Gastrocnemius medialis (tissue), 4 donors: ENCODE results near the gene SLC17A2. TPM values are rescaled to one million over a fixed set of nuclear protein-coding genes. Genes with fewer than 3 reads are reported as not detected.
"Not testable (repeated sequence)": the region's sequence is repeated elsewhere in the genome, so short reads cannot be mapped to it uniquely, and the experiment has no call there.

Experiments used
- ATAC-seq, 2 donors: fragments of 150-250 bp; one replicate each; pipeline ENCODE4 v1.9.1; 2016
- DNase-seq, 2 donors: peaks; one replicate each; pipeline ENCODE4 v3.0.0-alpha.2; 2019
- H3K27ac ChIP-seq, 4 donors: fragments of 200-600 bp; sonication (generic); 1 replicate in 1 of 4; 2 replicates in 3 of 4; pipeline ENCODE4 v1.5.1; 2016 to 2018; ENCODE audit warnings: mild to moderate bottlenecking in 2 of 4, moderate library complexity in 1 of 4
- H3K27me3 ChIP-seq, 3 donors: fragments of 200-600 bp; sonication (generic) in 2 of 3; 1 replicate in 1 of 3; 2 replicates in 2 of 3; pipeline versions ENCODE4 v1.5.1 to v1.6.0; 2016 to 2019; ENCODE audit warnings: mild to moderate bottlenecking in 1 of 3, moderate library complexity in 1 of 3
- H3K36me3 ChIP-seq, 2 donors: fragments of 200-600 bp; sonication (generic) in 1 of 2; one replicate each; pipeline ENCODE4 v1.5.1; 2017 to 2018
- H3K4me1 ChIP-seq, 2 donors: fragments of 200-600 bp; sonication (generic) in 1 of 2; one replicate each; pipeline ENCODE4 v1.5.1; 2016 to 2017; ENCODE audit warnings: mild to moderate bottlenecking in 2 of 2
- H3K4me3 ChIP-seq, 4 donors: fragments of 200-600 bp; sonication (generic) in 3 of 4; 1 replicate in 1 of 4; 2 replicates in 3 of 4; pipeline ENCODE4 v1.5.1; 2016 to 2019; ENCODE audit warnings: mild to moderate bottlenecking in 2 of 4
- H3K9me3 ChIP-seq, 3 donors: fragments of 200-600 bp; sonication (generic) in 2 of 3; 1 replicate in 1 of 3; 2 replicates in 2 of 3; pipeline ENCODE4 v1.5.1; 2016 to 2019
- CTCF ChIP-seq, 5 experiments: fragments of 450-650 bp in 3 of 5; fragments of 200-600 bp in 2 of 5; sonication (generic) in 2 of 5; IDR thresholded peaks in 4 of 5; conservative IDR thresholded peaks in 1 of 5; 1 replicate in 4 of 5; 2 replicates in 1 of 5; pipeline ENCODE4 v1.5.1; 2016 to 2019; ENCODE audit warnings: antibody characterized with exemption in 5 of 5, mild to moderate bottlenecking in 3 of 5, moderate library complexity in 3 of 5
- POLR2A ChIP-seq, 2 donors: fragments of 450-650 bp; IDR thresholded peaks; one replicate each; pipeline ENCODE4 v1.6.1; 2017; ENCODE audit warnings: antibody characterized with exemption in 2 of 2, mild to moderate bottlenecking in 2 of 2, moderate library complexity in 2 of 2
- in situ Hi-C, 4 donors: fragments of 200-750 bp; cut with MboI; loops; one replicate each; pipeline versions ENCODE4 v1.15.0 to v1.8.0; 2017; ENCODE audit warnings: low sequenced_read_pairs in 4 of 4
- intact Hi-C: fragments of 100-400 bp; cut with DNase I; formaldehyde crosslinking; loops from one replicate; pipeline ENCODE4 v1.15.1; 2023; ENCODE audit warnings: low total_unique reads
- total RNA-seq, 4 donors: library from RNA; depleted of rRNA; stranded (reverse); fragments of >200 nt; gene quantifications; one replicate each; pipeline versions ENCODE4 v1.1.0 to v1.2.3, GENCODE V29; 2016

Gene SLC17A2
- total RNA-seq, 4 donors from 2014 or later = 0.11 TPM; not detected in 3

DNA sequence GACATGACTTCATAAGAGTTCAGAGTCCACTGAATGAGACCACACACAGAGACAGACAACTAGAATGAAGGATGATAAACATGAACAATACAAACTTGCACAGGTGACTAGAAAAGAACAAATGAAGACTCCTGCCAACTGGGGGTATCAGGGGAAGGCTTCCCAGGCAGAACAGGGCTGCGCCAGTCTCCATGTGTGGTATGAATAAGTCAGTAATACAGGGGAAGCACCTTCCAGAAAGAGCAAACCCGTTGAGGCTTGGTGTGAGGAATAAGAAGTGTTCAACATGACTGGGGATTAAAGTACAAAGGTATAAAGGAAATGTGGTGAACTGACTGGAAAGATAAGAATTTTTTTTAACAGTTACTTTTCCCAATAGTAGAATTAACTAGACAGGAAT lies 3.7 kb upstream of the SLC17A2 start:
- ATAC-seq (no peak), DNase-seq (no peak)
- Histone ChIP-seq H3K27me3 (no peaks in the 10 kb centered on the region), H3K9me3 (no peaks in the 10 kb centered on the region), H3K27ac (no peak overlapping the region), H3K36me3 (no peaks in the 10 kb centered on the region), H3K4me1 (no peaks in the 10 kb centered on the region), H3K4me3 (no peak overlapping the region)
- in situ Hi-C loops = no loop called here
- no peak for TF ChIP-seq POLR2A (IDR thresholded peaks at IDR 0.05)
- TF ChIP-seq CTCF (IDR thresholded peaks at IDR 0.05 in 4 of 5, conservative IDR thresholded peaks at IDR 0.05 in 1 of 5) = no peak
- intact Hi-C loops = no loop called here

DNA sequence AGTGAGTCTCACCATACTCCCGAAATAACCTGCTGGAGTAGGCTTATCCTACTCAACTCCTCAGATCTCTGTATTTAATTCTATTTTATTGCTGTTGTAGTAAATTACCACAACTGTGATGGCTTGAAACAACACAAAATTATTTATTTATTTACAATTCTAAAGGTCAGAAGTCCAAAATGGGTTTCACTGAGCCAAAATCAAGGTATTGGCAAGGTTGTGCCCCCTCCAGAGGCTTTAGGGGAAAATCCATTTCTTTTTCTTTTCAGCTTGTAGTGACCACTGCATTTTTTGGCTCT lies 869 bp upstream of the SLC17A2 start:
- Histone ChIP-seq H3K4me1 (no peaks in the 10 kb centered on the region), H3K36me3 (no peaks in the 10 kb centered on the region), H3K9me3 (no peaks in the 10 kb centered on the region), H3K27ac (no peak overlapping the region), H3K4me3 (no peak overlapping the region), H3K27me3 (no peaks in the 10 kb centered on the region)
- TF ChIP-seq POLR2A (IDR thresholded peaks at IDR 0.05) (no peak), CTCF (IDR thresholded peaks at IDR 0.05 in 4 of 5, conservative IDR thresholded peaks at IDR 0.05 in 1 of 5) (no peak)
- DNase-seq (no peak), ATAC-seq (no peak)
- intact Hi-C loops = no loop called here
- in situ Hi-C loops = no loop called here

GRCh38 chr6:25929785-25930184 lies 706 bp downstream of the SLC17A2 start:
- DNase-seq, H3K4me3 ChIP-seq, H3K27ac ChIP-seq, H3K4me1 ChIP-seq, intact Hi-C loops, H3K27me3 ChIP-seq, in situ Hi-C loops, ATAC-seq, H3K36me3 ChIP-seq, H3K9me3 ChIP-seq: not testable (repeated sequence)

DNA sequence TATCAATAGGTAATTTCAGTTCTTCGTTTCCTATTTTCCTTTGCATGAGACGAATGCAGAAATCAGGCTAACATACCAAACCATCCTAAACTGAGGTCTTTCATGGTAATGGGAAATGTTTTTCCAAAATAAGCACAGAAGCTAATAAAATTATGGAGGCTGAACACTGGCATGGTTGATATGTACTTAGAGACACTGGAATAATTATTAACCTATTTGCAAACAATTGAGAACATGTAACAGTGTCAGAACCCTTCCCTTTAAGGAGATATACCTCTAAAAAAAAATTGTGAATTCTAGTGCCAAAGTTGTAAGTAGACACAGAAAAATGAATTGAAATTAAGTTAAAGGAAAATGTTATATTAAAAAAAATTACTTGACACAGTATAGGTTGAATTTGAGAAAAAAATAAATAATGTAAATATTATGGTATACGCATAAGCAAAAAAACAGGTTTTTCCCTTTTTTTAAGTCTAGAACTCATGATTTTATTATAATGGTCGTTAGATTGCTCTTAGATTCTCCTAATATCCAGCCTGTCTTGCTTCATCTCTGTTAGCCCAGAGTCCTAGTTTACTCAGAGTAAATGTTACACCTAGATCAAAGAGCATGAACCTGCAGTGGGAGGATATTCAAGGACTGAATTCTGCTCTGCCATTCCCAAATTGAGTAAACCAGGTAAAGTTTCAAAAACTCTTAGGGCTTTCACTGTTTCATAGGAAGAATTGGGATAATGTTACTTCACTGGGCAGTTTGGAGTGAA lies 1.7 kb downstream of the SLC17A2 start:
- TF ChIP-seq CTCF (IDR thresholded peaks at IDR 0.05 in 4 of 5, conservative IDR thresholded peaks at IDR 0.05 in 1 of 5) (no peak), POLR2A (IDR thresholded peaks at IDR 0.05) (no peak)
- intact Hi-C loops (no loop called here), in situ Hi-C loops (no loop called here)
- Histone ChIP-seq H3K27ac (no peak overlapping the region), H3K4me1 (no peaks in the 10 kb centered on the region), H3K36me3 (no peaks in the 10 kb centered on the region), H3K27me3 (no peaks in the 10 kb centered on the region), H3K9me3 (no peaks in the 10 kb centered on the region), H3K4me3 (no peak overlapping the region)
- no peak for DNase-seq
- no peak for ATAC-seq

- DNase-seq (no peak), ATAC-seq (no peak)
- Histone ChIP-seq H3K9me3 (no peaks in the 10 kb centered on the region), H3K4me3 (no peak overlapping the region), H3K4me1 (no peaks in the 10 kb centered on the region), H3K27ac (no peak overlapping the region), H3K36me3 (no peaks in the 10 kb centered on the region), H3K27me3 (no peaks in the 10 kb centered on the region)
- intact Hi-C loops (no loop called here), in situ Hi-C loops (no loop called here)
- TF ChIP-seq POLR2A (IDR thresholded peaks at IDR 0.05) (no peak), CTCF (IDR thresholded peaks at IDR 0.05 in 4 of 5, conservative IDR thresholded peaks at IDR 0.05 in 1 of 5) (no peak)
These were observed 2.7 kb downstream of the SLC17A2 start for GRCh38 chr6:25927756-25928216.
